IMR-90 (cell line): ENCODE measurements around the gene HCN2. TPM values are rescaled to one million over a fixed set of nuclear protein-coding genes. Genes with fewer than 3 reads are reported as not detected.

Experiments used
- ATAC-seq: fragments of 200-7000 bp; cut with Tn5 transposase; 2 replicates; pipeline ENCODE4 v1.9.1; 2020; ENCODE audit warnings: low read depth, mild to moderate bottlenecking, moderate library complexity
- BruUV-seq: library from RNA; stranded (reverse); fragments of 400-500 nt; replicated peaks from 2 replicates; lab custom pipeline; 2021; lab: Mats Ljungman, UMichigan
- CTCF ChIA-PET: fragments of 300-600 bp; formaldehyde crosslinking; extraction: SDS; loops from one replicate; lab custom pipeline; 2021; ENCODE audit warnings: antibody characterized with exemption; lab: Yijun Ruan, JAX
- POLR2A ChIA-PET: fragments of 300-600 bp; sonication (Branson Sonifier 250); formaldehyde crosslinking; loops from one replicate; lab custom pipeline; 2022; ENCODE audit warnings: antibody characterized with exemption; ENCODE audit not compliant: unreplicated experiment; lab: Charles Lee
- DNase-seq: peaks from one replicate; pipeline ENCODE4 v3.0.0; 2013
- H2AFZ ChIP-seq: replicated peaks from 2 replicates; pipeline ENCODE3; 2013; ENCODE audit warnings: low read length, mild to moderate bottlenecking; ENCODE audit not compliant: poor library complexity
- H2AK5ac ChIP-seq: 2 replicates; pipeline ENCODE4 v1.6.1; 2013; ENCODE audit warnings: low read depth, low read length, inconsistent platforms
- H2AK9ac ChIP-seq: replicated peaks from 2 replicates; pipeline ENCODE3; 2013; ENCODE audit warnings: mild to moderate bottlenecking, low read depth, low read length, moderate library complexity; ENCODE audit not compliant: poor library complexity
- H2BK120ac ChIP-seq: 2 replicates; pipeline ENCODE4 v1.6.1; 2013; ENCODE audit warnings: low read depth, low read length, inconsistent platforms
- H2BK15ac ChIP-seq: 3 replicates; pipeline ENCODE4 v1.6.1; 2013; ENCODE audit warnings: low read depth, low read length, inconsistent platforms
- H2BK20ac ChIP-seq: 2 replicates; pipeline ENCODE4 v1.6.1; 2013; ENCODE audit warnings: low read depth, mild to moderate bottlenecking, inconsistent platforms, low read length, moderate library complexity
- H2BK5ac ChIP-seq: 2 replicates; pipeline ENCODE4 v1.6.1; 2013; ENCODE audit warnings: mild to moderate bottlenecking, low read depth, low read length, inconsistent platforms; ENCODE audit not compliant: poor library complexity, severe bottlenecking
- H3K14ac ChIP-seq: replicated peaks from 2 replicates; pipeline ENCODE4 v1.6.1; 2013; ENCODE audit warnings: low read depth, low read length, inconsistent platforms
- H3K18ac ChIP-seq: 2 replicates; pipeline ENCODE4 v1.6.1; 2013; ENCODE audit warnings: low read depth, low read length, control low read depth
- H3K23ac ChIP-seq: 2 replicates; pipeline ENCODE4 v1.6.1; 2013; ENCODE audit warnings: low read depth, low read length, inconsistent platforms
- H3K27ac ChIP-seq: 2 replicates; pipeline ENCODE4 v1.5.1; 2013; ENCODE audit warnings: mild to moderate bottlenecking, control low read depth, low read length; ENCODE audit not compliant: insufficient read depth
- H3K27me3 ChIP-seq: 2 replicates; pipeline ENCODE4 v1.6.1; 2013; ENCODE audit warnings: low read length; ENCODE audit not compliant: control insufficient read depth, insufficient read depth
- H3K36me3 ChIP-seq: 2 replicates; pipeline ENCODE4 v1.6.1; 2013; ENCODE audit warnings: low read length, mixed read lengths; ENCODE audit not compliant: control insufficient read depth, insufficient read depth
- H3K4ac ChIP-seq: 2 replicates; pipeline ENCODE4 v1.6.1; 2013; ENCODE audit warnings: low read depth, low read length, inconsistent platforms
- H3K4me1 ChIP-seq: 2 replicates; pipeline ENCODE4 v1.6.1; 2013; ENCODE audit warnings: low read length, mixed read lengths; ENCODE audit not compliant: control insufficient read depth, insufficient read depth
- H3K4me2 ChIP-seq: 2 replicates; pipeline ENCODE4 v1.6.1; 2013; ENCODE audit warnings: low read depth, mild to moderate bottlenecking, control low read depth, low read length, moderate library complexity
- H3K4me3 ChIP-seq: 2 replicates; pipeline ENCODE4 v1.5.1; 2013; ENCODE audit warnings: low read depth, mild to moderate bottlenecking, control low read depth, low read length, moderate library complexity; ENCODE audit not compliant: insufficient read depth
- H3K56ac ChIP-seq: 2 replicates; pipeline ENCODE4 v1.6.1; 2013; ENCODE audit warnings: low read length, inconsistent platforms; ENCODE audit not compliant: insufficient read depth; ENCODE audit errors: extremely low read depth
- H3K79me1 ChIP-seq, 2 experiments: 2 replicates each; pipeline ENCODE4 v1.6.1; 2013; ENCODE audit warnings: low read length in 2 of 2, inconsistent platforms in 1 of 2, low read depth in 1 of 2
- H3K9ac ChIP-seq: 2 replicates; pipeline ENCODE4 v1.6.1; 2013; ENCODE audit warnings: low read depth, low read length, control low read depth
- H3K9me1 ChIP-seq: 2 replicates; pipeline ENCODE4 v1.6.1; 2013; ENCODE audit warnings: low read length, inconsistent platforms; ENCODE audit not compliant: insufficient read depth
- H3K9me3 ChIP-seq: 2 replicates; pipeline ENCODE4 v1.6.1; 2013; ENCODE audit warnings: low read length; ENCODE audit not compliant: control insufficient read depth, insufficient read depth
- H4K20me1 ChIP-seq: 2 replicates; pipeline ENCODE4 v1.6.1; 2013; ENCODE audit warnings: low read length, inconsistent platforms; ENCODE audit not compliant: insufficient read depth
- H4K5ac ChIP-seq: 2 replicates; pipeline ENCODE4 v1.6.1; 2013; ENCODE audit warnings: mild to moderate bottlenecking, low read depth, low read length, control low read depth
- H4K8ac ChIP-seq, 2 experiments: 2 replicates each; pipeline ENCODE4 v1.6.1; 2013; ENCODE audit warnings: low read depth in 2 of 2, low read length in 2 of 2, control low read depth in 1 of 2, inconsistent platforms in 1 of 2
- H4K91ac ChIP-seq: 2 replicates; pipeline ENCODE4 v1.6.1; 2013; ENCODE audit warnings: low read depth, low read length, inconsistent platforms; ENCODE audit not compliant: insufficient read depth
- BHLHE40 ChIP-seq: fragments of 150-350 bp; IDR thresholded peaks from 2 replicates; pipeline ENCODE4 v1.6.1; 2016; ENCODE audit warnings: mild to moderate bottlenecking, low read depth, low read length
- CEBPB ChIP-seq: IDR thresholded peaks from 2 replicates; pipeline ENCODE4 v1.6.1; 2012; ENCODE audit warnings: low read depth, low read length, improper control_type of control experiment
- CHD1 ChIP-seq: IDR thresholded peaks from 2 replicates; pipeline ENCODE4 v1.6.1; 2012; ENCODE audit warnings: low read depth, low read length, improper control_type of control experiment
- CTCF ChIP-seq: conservative IDR thresholded peaks from 2 replicates; pipeline ENCODE4 v1.5.1; 2012; ENCODE audit warnings: mild to moderate bottlenecking, low read depth, low read length, improper control_type of control experiment
- ELK1 ChIP-seq: fragments of 150-350 bp; IDR thresholded peaks from 2 replicates; pipeline ENCODE4 v1.6.1; 2016; ENCODE audit warnings: low read depth, mild to moderate bottlenecking, low read length, moderate library complexity, borderline replicate concordance
- FOS ChIP-seq: fragments of 150-350 bp; IDR thresholded peaks from 2 replicates; pipeline ENCODE4 v1.6.1; 2016; ENCODE audit warnings: low read depth, low read length
- MAFK ChIP-seq: IDR thresholded peaks from 2 replicates; pipeline ENCODE4 v1.6.1; 2012; ENCODE audit warnings: low read depth, low read length, improper control_type of control experiment
- MAZ ChIP-seq: IDR thresholded peaks from 2 replicates; pipeline ENCODE4 v1.6.1; 2012; ENCODE audit warnings: low read depth, mild to moderate bottlenecking, low read length, improper control_type of control experiment, moderate library complexity, borderline replicate concordance
- MXI1 ChIP-seq: IDR thresholded peaks from 2 replicates; pipeline ENCODE4 v1.6.1; 2012; ENCODE audit warnings: low read depth, mild to moderate bottlenecking, low read length, moderate library complexity, borderline replicate concordance
- NFE2L2 ChIP-seq: fragments of 150-350 bp; IDR thresholded peaks from 2 replicates; pipeline ENCODE4 v1.6.1; 2016; ENCODE audit warnings: low read depth, mild to moderate bottlenecking, low read length
- POLR2A ChIP-seq: IDR thresholded peaks from 2 replicates; pipeline ENCODE4 v1.6.1; 2012; ENCODE audit warnings: mild to moderate bottlenecking, low read depth, low read length
- RAD21 ChIP-seq: IDR thresholded peaks from 2 replicates; pipeline ENCODE4 v1.6.1; 2012; ENCODE audit warnings: low read length, improper control_type of control experiment
- RCOR1 ChIP-seq: IDR thresholded peaks from 2 replicates; pipeline ENCODE4 v1.6.1; 2012; ENCODE audit warnings: mild to moderate bottlenecking, low read length, improper control_type of control experiment; ENCODE audit not compliant: insufficient replicate concordance
- RFX5 ChIP-seq: IDR thresholded peaks from 2 replicates; pipeline ENCODE4 v1.8.0; 2012; ENCODE audit warnings: low read depth, mild to moderate bottlenecking, low read length, moderate library complexity
- SMC3 ChIP-seq: fragments of 150-350 bp; IDR thresholded peaks from 2 replicates; pipeline ENCODE4 v1.6.1; 2016; ENCODE audit warnings: low read depth, mild to moderate bottlenecking, antibody characterized with exemption, low read length, moderate library complexity
- USF2 ChIP-seq: fragments of 150-350 bp; IDR thresholded peaks from 2 replicates; pipeline ENCODE4 v1.6.1; 2017; ENCODE audit warnings: mild to moderate bottlenecking, antibody characterized with exemption, low read length, low read depth
- WGBS, 2 experiments: methylation state at CpG; one replicate each; pipeline versions ENCODE4 v1.1.5 to v1.1.7; 2013; ENCODE audit warnings: missing lambda C conversion rate in 2 of 2; ENCODE audit not compliant: insufficient read length in 1 of 2; ENCODE audit errors: extremely low coverage in 2 of 2; 5-methylcytosine and 5-hydroxymethylcytosine counted together
- dilution Hi-C: fragments of 300-500 bp; cut with HindIII; formaldehyde crosslinking; loops from one replicate; pipeline ENCODE4 v1.14.3; 2018; ENCODE audit warnings: low sequenced_read_pairs; ENCODE audit not compliant: unreplicated experiment
- in situ Hi-C: fragments of 300-500 bp; cut with MboI; formaldehyde crosslinking; loops from 3 replicates; pipeline ENCODE4 v1.14.3; 2019; ENCODE audit warnings: low sequenced_read_pairs, inconsistent platforms, mixed read lengths
- intact Hi-C: fragments of 100-400 bp; cut with micrococcal nuclease; formaldehyde crosslinking; loops from 2 replicates; pipeline ENCODE4 v1.10.0; 2022
- polyA plus RNA-seq, 3 experiments: library from polyadenylated mRNA; depleted of rRNA; stranded (reverse); fragments of >200 nt; gene quantifications; 2 replicates each; pipeline ENCODE4 v1.2.3, GENCODE V29; 2012; ENCODE audit warnings: low replicate concordance in 1 of 3
- total RNA-seq: library from RNA; depleted of rRNA; stranded (reverse); fragments of >200 nt; gene quantifications from 2 replicates; pipeline ENCODE4 v1.2.3, GENCODE V29; 2012

HCN2 gene
- total and polyA plus RNA-seq, 2 of the 4 experiments (the other 2 are of a cell fraction) = 0.72 to 2.6 TPM

GRCh38 chr19:579111-579841 lies 10.4 kb upstream of the HCN2 start:
- intact Hi-C loops (no loop called here), dilution Hi-C loops (no loop called here), in situ Hi-C loops (no loop called here)
- DNase-seq (no peak), ATAC-seq (no peak)
- Histone ChIP-seq H3K4me1 (peaks cover 19% of the 10 kb centered on the region), H3K36me3 (peaks cover 26% of the 10 kb centered on the region; the same call in 1 of the 2 replicates), H3K14ac (no peak overlapping the region), H3K9me3 (no peaks in the 10 kb centered on the region), H3K27me3 (no peaks in the 10 kb centered on the region), H3K4me2 (no peak overlapping the region), H3K9me1 (peaks cover 7% of the 10 kb centered on the region; the same call in 1 of the 2 replicates), H2BK20ac (no peak overlapping the region), H2AK5ac (no peak overlapping the region), H3K9ac (no peak overlapping the region), H2AK9ac (no peak overlapping the region), H3K79me1 (peaks cover 0 to 54% of the 10 kb centered on the region in 2 experiments; a peak in 2 of 4 replicates), H4K8ac (no peak overlapping the region), H4K5ac (no peak overlapping the region), H4K20me1 (peaks cover 87% of the 10 kb centered on the region), H4K91ac (no peak overlapping the region), H3K4me3 (no peak overlapping the region), H3K27ac (no peak overlapping the region), H3K4ac (no peak overlapping the region), H2BK15ac (no peak overlapping the region), H3K56ac (no peak overlapping the region), H2BK120ac (no peak overlapping the region), H2BK5ac (no peak overlapping the region), H3K23ac (no peak overlapping the region), H2AFZ (no peak overlapping the region), H3K18ac (no peak overlapping the region)
- TF ChIP-seq CTCF (no peak), RAD21 (no peak), RFX5 (no peak), MAFK (no peak), ELK1 (no peak), MXI1 (no peak), BHLHE40 (no peak), SMC3 (no peak), MAZ (no peak), USF2 (no peak), CHD1 (no peak), NFE2L2 (no peak), FOS (no peak), RCOR1 (no peak), POLR2A (no peak), CEBPB (no peak)
- CTCF ChIA-PET = no interaction called here
- POLR2A ChIA-PET = no interaction called here
- no TSS peak for BruUV-seq
- WGBS, 2 experiments = 91% methylated on average over 31 of the region's 46 CpGs; no CpG with 5 or more reads in 1 of the 2 experiments
